DMS153 treated with DMSO at 0.1 percent for 48 hours (cell line): ENCODE data around the gene ARHGEF9.
"Not testable (repeated sequence)": the region's sequence is repeated elsewhere in the genome, so short reads cannot be mapped to it uniquely, and the experiment has no call there.

Source experiments
- DNase-seq: peaks from one replicate; lab custom pipeline; 2025; ENCODE audit not compliant: unreplicated experiment; lab: John Stamatoyannopoulos, UW

ARHGEF9 gene

DNA sequence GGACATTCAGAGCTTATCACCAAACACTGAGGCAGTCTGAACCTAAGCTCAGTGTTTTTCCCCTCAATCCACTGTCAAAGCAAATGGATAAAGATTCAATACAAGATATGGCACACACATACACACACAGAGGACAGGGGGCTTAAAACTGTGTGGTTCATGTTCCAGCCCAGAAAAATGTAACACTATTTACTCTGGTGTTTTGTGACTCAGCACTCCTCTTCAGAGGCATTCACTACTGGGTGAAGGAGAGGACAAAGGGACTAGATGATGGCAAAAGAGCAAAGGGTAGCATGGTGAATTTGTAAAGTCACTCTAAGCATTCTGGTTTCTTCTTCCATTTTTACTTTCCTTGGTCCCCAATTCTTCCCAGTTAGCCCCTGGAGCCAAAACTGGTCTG, 120.3 kb downstream of the ARHGEF9 start:
- no peak for DNase-seq

DNA sequence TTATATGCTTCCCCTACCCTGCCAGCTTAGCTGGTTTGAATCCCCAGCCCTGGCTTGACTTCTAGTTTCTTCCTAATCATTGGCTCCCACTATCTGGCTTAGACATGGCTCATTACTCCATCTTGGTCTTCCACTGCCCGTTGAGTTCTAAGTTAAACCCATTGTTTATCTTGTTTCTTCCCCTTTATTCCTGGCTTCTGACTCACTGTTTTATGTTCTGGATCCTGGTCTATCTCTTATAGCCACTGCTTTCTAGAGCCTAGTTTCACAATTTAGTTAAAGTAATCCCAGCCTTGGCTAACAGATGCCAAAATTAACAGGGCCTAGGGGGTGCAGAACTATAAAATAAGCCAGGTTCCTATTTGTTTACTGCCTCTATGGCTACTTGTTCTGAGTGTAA, 120.9 kb downstream of the ARHGEF9 start:
- no peak for DNase-seq

DNA sequence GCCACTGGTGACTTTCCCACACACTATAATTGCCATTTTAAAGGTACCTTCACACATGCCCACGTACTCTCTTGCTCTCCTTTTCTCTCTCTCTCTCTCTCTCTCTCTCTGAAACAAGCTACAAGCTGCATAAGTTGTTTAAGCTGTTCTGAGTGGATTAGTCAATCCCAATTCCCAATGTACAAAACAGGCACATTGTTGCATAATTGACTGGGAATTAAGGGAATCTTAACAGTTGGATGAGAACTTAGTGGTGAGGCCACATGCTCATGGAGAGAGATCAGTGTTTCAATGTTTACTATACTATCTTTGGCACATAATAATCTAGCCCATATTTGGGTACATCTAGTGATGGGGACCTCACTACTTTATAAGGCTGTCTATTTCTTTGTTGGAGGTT, 123.3 kb downstream of the ARHGEF9 start:
- DNase-seq = no peak

DNA sequence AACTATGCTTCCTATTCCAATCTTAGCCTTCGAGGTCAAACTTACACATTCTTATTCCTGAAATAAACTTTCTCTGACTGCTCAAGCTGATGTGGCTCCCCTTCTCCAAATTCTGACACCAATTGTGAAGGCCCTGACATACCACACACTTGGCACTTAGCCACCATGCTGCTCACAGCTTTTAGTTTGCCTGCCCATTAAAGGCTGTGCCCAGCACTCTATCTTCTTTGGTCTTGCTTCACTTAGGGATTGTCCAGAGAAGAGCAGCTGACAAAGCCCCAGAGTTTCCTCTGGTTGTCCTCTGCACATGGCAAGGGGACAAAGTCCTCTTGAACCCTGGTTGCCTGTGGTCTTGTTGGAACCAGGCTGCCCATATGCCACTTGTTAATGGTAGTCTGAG, 126.1 kb downstream of the ARHGEF9 start:
- no peak for DNase-seq

DNA sequence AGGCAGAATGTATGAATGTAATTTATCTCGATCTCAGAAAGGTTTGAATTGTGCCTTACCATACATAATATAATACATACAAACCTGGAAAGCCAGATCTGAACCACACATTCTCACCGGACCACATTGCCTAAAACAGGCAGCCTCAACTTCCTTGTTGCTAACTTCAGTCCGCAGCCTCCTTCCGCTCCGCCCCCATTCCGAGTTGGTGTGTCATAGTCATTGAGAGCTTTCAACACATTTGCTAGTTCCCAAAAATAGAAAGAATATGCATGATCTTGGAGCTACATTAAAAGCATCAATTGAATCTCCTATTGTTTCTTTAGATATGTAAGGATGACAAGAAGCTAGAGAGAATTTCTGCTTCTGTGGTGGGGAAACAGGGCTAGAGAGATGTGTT, 127.2 kb downstream of the ARHGEF9 start:
- no peak for DNase-seq

DNA sequence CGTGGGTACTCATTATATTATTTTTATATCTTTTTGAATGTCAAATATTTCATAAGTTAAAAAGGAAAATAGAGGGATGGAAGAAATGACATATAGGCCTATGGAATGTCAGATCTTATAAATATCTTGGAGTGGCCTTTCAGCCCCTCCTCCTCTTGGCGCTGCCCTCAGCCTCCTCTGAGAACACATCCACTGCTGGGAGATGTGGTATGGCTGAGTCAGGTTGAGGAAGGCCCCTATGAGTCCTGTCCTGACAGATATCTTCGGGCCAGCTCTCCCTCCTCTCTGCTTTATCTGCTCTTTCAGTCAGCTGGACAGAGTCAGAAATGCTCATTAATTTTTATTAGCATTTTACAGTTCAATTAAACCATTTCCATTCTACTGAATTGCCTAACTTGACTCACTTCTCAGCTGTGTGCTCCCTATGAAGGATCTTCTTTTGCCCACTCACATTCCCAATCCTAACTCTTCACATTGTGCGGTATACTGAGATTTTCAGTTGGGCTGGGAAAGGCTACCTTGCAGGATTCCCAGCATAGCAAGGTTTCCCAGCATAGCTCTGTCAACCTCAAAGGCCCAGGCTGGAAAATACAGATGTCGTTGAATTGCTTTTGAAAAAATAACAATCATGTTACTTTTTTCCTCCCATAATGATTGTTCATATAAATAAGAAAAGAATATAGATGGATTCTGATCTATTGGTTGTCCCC, 128.0 kb downstream of the ARHGEF9 start:
- no peak for DNase-seq

DNA sequence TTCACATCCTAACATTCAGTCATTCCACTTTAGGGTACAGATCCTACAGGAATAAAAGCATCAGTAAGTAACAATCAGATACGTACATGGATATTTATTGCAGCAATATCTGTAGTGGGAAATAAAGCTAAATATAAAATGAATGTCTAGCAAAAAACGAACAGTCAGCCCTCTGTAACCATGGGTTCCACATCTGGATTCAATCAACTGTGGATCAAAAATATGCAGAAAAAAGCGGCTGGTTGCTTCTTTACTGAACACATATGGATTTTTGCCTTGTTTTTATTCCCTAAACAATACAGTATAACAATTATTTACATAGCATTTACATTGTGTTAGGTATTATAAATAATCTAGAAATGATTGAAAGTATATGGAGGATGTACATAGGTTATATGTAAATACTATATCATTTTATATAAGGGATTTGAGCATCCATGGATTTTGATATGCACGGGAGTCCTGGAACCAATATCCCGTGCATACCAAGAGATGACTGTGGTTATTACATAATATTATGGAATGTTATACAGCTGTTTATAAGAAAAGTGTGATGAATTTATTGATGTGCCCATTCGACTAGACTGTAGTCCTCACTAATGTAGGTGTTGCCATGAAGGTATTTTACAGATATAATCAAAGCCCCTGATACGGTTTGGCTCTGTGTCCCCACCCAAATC, 132.8 kb downstream of the ARHGEF9 start:
- DNase-seq = no peak

DNA sequence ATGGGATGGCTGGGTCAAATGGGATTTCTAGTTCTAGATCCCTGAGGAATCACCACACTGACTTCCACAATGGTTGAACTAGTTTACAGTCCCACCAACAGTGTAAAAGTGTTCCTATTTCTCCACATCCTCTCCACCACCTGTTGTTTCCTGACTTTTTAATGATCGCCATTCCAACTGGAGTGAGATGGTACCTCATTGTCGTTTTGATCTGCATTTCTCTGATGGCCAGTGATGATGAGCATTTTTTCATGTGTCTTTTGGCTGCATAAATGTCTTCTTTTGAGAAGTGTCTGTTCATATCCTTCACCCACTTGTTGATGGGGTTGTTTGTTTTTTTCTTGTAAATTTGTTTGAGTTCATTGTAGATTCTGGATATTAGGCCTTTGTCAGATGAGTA, 139.3 kb downstream of the ARHGEF9 start:
- not testable (repeated sequence) for DNase-seq

DNA sequence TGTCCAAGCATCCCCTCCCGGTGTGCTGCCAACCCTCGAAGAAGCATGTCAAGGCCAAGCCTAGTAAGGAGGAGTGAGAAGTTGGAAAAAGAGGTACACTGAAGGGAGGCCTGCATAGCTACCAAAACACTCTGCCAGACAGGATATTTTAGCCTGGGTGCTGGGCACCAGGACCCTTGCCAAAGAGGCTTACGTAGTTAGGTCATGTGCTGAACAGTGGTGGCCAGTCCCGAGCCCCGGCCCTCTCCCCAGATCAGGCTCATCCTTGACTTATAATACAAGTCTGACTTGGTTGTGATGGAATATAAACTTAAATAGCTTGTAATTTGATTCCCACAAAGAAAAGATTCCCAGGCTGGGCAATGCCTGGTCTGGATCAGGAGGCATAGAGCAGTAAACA, 149.3 kb downstream of the ARHGEF9 start:
- no peak for DNase-seq

DNA sequence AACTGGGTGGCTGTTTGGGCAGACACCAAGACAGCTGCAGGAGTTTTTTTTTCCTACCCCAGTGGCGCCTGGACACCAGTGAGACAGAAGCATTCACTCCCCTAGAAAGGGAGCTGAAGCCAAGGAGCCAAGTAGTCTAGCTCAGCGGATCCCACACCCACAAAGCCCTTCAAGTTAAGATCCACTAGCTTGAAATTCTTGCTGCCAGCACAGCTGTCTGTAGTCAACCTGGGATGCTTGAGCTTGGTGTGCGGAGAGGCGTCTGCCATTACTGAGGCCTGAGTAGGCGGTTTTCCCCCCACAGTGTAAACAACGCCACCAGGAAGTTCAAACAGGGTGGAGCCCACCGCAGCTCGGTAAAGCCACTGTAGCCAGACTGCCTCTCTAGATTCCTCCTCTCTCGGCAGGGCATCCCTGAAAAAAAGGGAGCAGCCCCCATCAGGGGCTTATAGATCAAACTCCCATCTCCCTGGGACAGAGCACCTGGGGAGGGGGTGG, 171.4 kb downstream of the ARHGEF9 start:
- DNase-seq = no peak

DNA sequence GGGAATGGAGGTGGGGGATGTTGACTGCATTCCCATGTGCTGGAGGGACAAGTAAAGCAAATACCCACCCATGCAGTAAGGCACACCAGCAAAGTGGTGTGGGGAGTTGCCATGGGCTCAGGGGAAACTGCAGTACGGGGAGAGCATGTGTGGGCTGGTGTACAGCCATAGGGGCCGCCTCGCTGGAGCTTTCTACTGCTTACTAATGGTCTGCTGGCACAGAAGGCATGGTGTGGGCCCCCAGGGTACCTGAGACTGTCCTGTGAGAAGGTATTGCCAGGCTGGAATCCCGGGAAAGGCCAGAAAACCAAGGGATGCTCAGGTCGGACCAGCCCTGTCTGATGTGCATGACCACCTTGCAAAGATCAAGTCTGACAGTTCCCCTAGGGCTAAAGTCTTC, 199.1 kb downstream of the ARHGEF9 start:
- no peak for DNase-seq
